ENCODE data around the gene FOXC1.

GRCh38 chr6:1610497-1611321 lies 994 bp downstream of the FOXC1 start:
- TF ChIP-seq EZH2 (IDR thresholded peaks at IDR 0.05; ENCODE audit: low read depth, unreplicated experiment) (peak; percentile 97), JUNB (IDR thresholded peaks at IDR 0.05; ENCODE audit: unreplicated experiment) (no peak), CTCF (conservative IDR thresholded peaks at IDR 0.05; ENCODE audit: low read depth in 2 of 2) (no peak), EZH2phosphoT487 (IDR thresholded peaks at IDR 0.05; ENCODE audit: unreplicated experiment) (peak; percentile 98), CREB1 (CRISPR knock-in tag; IDR thresholded peaks at IDR 0.05; ENCODE audit: low read depth) (no peak), POLR2AphosphoS5 (IDR thresholded peaks at IDR 0.05; ENCODE audit: low read depth) (no peak), NANOG (IDR thresholded peaks at IDR 0.05; ENCODE audit: borderline replicate concordance) (no peak)
